HFF-Myc (cell line): Measurements from ENCODE around the gene CEP126.

ENCODE experiments used
- DNase-seq: peaks from one replicate; pipeline ENCODE4 v3.0.0-alpha.2; 2011; ENCODE audit warnings: low read depth; ENCODE audit errors: extremely low read depth
- H3K4me3 ChIP-seq: replicated peaks from 2 replicates; pipeline ENCODE4 v1.5.1; 2011; ENCODE audit warnings: low read depth, mild to moderate bottlenecking, control low read depth, low read length
- TF ChIP-seq, protein P1 (sequence below): IDR thresholded peaks from 2 replicates; pipeline ENCODE4 v1.5.1; 2012; ENCODE audit warnings: mild to moderate bottlenecking, low read depth, low read length, control low read depth; ENCODE audit errors: missing control alignments

Gene CEP126

DNA sequence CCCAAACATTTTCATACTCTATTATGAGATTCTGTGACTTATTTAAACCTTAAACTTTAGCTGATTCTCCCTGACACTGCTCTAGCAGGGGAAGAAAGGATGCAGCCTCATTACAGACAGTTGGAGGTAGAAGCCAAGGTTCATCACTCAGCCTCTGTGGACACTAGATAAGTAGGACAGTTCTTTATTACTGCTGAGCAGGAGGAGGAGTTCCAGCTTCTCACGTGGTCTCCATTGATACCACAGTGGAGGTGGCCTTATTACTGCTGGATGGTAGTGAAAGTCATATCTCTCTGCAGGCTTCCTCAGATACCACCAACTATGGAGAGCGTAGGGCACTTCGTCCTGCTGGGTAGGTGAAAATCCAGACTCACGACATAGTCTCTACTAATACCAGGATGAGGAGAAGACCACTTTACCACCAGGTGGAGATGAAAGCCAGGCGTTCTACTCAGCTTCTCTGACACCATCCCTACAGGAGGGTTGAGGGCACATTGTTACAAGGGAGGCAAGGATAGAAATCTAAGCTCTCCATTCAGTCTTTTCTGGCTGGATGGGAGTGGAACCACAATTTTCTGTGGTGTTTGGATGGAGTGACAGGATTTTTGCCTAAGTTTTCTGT, 14.6 kb downstream of the CEP126 start:
- no peak for DNase-seq
- TF ChIP-seq, protein P1, sequence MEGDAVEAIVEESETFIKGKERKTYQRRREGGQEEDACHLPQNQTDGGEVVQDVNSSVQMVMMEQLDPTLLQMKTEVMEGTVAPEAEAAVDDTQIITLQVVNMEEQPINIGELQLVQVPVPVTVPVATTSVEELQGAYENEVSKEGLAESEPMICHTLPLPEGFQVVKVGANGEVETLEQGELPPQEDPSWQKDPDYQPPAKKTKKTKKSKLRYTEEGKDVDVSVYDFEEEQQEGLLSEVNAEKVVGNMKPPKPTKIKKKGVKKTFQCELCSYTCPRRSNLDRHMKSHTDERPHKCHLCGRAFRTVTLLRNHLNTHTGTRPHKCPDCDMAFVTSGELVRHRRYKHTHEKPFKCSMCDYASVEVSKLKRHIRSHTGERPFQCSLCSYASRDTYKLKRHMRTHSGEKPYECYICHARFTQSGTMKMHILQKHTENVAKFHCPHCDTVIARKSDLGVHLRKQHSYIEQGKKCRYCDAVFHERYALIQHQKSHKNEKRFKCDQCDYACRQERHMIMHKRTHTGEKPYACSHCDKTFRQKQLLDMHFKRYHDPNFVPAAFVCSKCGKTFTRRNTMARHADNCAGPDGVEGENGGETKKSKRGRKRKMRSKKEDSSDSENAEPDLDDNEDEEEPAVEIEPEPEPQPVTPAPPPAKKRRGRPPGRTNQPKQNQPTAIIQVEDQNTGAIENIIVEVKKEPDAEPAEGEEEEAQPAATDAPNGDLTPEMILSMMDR = no peak
- H3K4me3 ChIP-seq = no peak overlapping the region

DNA sequence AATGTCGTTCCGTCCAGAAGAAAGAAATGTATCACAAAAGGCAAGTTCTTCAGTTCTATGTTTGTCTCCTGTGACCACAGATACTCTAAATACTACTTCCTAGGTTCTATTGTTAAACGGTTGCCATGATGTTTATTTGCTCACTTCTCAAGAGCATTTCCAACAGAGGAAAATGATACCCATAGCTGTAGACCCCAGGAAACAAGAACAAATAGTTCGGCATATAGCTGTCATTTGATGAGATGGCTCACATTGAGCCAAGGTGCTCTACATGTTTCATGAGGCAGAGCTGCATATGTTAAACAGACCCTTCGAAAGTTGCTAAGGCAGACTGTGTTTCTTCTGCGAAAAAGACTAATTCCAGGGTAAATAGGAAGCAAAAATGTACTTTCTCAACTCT, 16.9 kb downstream of the CEP126 start:
- H3K4me3 ChIP-seq = no peak overlapping the region
- TF ChIP-seq, protein P1 = no peak
- no peak for DNase-seq

DNA sequence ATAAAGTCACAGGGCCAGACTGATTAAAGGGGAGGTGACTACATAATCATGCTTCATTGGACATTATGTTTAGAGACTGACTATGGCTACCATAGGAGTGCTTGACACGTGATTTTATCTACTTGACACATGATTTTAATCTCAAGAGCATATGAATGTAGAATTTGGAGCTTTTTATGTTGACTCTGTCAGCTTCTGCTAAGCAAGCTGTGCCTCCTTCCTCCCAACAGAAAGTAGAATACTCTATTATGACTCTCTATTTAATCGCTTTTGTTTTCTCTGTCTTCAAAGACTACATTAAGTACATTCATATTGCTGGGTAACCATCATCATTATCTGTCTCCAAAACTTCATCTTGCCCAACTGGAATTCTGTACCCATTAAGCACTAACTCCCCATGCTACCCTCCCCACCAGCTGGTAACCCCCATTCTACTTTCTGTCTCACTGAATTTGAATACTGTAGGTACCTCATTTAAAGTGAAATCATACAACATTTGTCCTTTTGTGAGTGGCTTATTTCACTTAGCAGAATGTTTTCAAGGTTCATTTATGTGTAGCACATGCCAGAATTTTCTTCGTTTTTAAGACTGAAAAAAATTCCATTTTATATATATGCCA, 26.2 kb downstream of the CEP126 start:
- H3K4me3 ChIP-seq = no peak overlapping the region
- TF ChIP-seq, protein P1 = no peak
- no peak for DNase-seq

DNA sequence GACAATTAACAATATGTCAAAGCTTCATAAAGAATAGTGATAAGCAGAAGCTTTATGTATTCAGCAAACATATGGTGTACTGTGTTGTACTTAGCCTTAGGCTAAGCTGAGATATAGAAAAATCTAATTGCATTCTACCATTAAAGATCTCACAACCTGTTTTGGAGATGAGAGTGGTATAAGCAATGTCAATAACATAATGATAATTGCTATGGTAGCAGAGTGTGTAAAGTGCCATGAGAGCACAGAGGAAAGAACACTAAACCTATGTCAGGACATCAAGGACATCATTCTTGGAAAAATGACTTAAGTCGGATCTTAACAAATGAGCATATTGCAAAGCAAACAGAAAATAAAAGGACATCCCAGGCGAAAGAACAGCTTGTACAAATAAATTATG, 30.1 kb downstream of the CEP126 start:
- TF ChIP-seq, protein P1 = no peak
- H3K4me3 ChIP-seq = no peak overlapping the region
- no peak for DNase-seq

DNA sequence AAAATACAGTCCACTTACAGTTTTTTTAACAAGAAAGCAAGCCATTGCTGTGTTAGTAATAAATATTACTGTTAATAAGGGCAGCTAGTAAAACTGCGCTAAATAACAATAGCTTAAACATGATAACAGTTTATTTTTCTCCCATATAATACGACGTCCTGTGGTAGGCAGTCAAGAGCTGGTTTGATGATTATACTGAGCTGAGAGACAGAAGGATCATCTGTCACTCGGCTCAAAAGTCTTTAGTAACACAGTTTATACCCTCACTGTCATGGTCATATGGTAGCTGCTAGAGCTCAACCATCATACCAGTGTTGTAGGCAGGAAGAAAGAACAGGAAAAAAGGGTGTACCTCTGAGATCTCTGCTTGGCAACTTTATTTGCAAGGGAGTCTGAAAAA, 30.6 kb downstream of the CEP126 start:
- H3K4me3 ChIP-seq = no peak overlapping the region
- TF ChIP-seq, protein P1 = no peak
- no peak for DNase-seq

DNA sequence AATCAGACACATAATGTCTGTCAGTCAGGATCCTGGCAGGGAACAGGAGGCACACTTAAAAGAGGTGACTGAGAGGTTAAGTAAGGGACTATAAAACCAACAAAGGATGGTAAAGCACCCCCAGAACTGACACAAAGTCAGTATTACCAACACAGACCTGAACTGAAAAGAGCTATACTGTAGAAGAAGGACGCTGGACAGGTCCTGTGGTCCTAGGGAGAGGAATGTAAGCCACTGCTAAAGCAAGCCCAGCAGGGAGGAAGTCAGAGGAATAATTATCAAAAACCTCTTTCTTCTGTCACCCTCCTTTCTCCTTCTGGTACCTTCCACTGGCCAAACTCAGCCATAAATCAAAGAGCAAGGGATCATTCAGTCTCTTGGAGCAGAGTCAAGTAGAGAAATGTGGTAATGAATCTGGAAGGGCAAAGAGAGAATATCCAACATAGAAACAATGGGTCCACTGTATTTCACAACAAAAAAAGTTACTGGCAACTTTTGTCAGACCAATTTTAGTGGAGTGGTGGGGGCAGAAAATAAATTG, 34.9 kb downstream of the CEP126 start:
- TF ChIP-seq, protein P1 = no peak
- no peak overlapping the region for H3K4me3 ChIP-seq
- DNase-seq = no peak
